Measurements from ENCODE around the gene CHN2.

CHN2 gene

DNA sequence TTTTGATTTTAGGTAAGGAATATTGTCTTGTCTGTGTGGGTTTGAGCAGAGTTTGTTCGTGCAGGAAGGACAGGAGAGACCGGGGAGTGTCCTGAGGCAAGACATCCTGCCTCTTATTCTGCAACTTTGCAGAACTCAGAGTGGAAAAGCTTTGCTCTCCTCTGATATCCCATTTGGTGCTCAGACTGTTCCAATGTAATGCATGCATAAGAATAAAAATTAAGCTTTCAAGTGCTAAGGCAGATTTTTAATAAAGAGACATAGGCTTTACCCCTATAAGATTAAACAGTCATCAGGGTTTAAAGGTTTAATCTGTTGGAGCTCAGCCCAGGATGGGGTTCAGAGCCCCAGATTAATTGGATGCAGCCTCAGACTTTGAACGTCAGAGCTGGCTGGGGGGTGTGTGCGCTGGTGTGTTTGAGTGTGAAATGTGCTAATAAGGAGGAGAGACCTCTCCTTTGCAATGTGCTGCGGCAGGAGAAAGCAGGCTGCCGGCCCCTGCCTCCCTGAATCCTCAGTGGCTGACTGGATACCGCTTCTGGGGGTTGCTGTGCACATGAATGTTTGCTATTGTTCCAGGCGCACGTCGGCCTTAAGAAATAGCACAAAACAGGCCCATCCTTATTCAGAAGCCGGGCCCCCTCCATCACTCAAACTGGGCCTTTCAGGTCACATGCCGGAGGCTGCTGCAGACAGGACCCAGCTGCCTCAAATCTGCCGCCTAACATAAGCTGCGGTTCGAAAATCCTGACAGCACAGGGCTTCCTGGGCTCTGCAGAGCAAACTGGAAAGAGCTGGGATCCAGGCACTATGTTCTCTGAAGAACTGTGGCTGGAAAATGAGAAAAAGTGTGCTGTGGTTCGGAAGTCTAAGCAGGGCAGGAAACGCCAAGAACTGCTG, 285.0 kb downstream of the CHN2 start:
- no peak for DNase-seq

DNA sequence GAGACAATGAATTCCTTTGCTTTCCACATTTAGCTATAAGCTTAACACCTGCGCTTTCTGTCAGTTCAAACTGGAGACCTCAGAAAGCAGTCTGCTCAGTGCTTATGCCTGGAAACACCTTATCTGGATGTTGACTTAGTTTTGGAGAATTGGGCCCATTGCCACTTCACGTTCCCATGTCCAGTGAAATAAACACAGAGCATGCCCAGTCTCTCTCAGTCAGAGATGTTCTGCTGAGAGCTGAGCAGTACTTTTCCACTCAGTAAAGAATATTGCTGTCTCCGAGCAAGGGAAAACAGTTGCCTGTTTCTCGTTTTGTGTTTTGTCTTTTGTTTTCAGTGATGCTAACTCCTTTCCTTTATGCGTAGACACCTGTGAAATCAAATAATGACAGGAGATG, 285.9 kb downstream of the CHN2 start:
- no peak for DNase-seq

DNA sequence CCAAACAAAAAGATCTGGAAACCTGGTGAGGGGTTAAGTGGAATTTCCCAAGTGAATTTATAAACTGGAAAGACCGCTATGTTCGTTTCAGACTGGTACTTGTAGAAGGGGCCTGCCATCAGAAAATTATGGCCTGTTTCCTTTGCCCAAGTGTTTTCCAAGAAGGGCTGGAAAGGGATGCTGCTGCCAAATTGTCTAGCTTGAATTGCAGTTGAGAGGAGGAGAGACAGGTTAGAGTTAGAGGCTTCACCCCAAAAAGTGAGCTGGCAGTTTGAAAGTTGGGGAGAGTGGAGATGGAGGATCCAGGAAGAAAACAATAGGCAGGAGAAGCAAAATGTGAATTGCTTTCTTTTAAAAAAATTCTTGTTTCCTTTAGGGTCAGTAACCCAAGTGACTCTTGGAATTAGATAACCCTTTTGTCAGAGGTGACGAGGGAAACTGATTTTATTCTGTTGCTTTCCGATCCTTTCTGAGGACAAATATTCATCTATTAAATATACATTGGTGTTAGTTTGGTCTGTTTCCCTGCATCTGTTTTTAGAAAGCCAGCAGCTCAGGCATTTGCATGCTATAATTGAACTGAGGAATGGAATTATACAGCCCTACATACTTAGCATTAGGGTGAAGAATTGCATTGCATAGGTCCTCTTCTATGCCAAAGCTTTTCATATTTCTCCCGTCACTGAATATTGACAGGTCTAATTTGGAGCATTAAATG, 286.5 kb downstream of the CHN2 start:
- DNase-seq = no peak

DNA sequence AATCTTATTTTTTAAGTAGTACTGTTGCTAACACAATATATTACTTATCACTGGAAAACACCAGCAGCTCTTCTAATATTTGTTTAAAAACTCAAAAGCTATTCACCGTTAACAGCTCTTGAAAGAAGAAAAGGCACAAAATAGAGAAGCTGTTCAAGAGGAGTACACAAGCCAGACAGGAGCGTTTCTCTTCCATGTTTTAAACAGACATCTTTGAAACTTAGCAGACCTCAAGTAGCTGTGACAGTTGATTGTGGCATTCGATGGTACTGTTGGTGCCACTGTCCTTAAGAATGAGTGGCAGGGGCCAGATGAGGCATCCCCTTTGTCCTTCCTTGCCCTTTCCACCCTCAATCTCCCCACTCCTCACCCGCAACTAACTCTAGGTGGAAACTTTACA, 287.5 kb downstream of the CHN2 start:
- DNase-seq = no peak

DNA sequence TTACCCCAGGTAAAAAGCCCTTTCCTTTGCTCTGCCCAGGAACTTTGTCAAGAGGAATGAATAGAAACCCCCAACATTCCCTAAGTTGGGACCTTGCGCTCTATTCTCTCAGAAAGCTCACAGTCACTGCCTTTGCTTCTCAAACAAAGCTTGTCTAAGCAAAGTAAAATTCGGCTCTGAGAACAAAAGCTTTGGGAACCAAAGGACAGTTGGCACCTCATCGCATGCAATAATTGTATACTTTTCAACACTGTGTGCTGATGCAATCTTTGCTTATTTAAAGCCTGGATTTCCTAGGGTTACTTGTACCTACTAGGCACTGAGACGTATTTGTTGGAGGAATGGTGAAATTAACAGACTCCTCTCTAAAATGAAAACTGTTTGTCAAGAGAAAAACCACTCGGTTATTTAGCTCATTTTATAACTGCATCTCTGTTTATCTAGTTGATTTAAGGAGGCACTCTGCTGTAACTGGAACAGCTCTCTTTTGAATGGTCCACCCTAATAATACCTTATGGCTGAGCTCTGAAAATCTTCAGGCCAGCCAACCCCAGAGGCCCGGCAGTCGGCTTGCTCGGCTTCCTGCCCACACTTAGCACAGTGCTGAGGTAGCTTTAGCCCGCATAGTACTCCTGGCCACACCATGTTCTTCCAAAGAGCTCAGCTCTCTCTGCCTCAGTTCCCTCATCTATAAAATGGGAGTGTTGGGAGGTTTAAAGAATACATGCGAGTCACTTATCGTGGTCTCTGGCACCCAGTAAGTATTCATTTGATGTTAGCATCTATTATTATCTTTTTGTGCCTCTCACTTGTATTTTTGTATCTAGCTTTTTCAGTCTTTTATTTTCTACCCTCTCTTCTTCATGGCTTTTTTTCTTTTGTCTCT, 288.9 kb downstream of the CHN2 start:
- no peak for DNase-seq

DNA sequence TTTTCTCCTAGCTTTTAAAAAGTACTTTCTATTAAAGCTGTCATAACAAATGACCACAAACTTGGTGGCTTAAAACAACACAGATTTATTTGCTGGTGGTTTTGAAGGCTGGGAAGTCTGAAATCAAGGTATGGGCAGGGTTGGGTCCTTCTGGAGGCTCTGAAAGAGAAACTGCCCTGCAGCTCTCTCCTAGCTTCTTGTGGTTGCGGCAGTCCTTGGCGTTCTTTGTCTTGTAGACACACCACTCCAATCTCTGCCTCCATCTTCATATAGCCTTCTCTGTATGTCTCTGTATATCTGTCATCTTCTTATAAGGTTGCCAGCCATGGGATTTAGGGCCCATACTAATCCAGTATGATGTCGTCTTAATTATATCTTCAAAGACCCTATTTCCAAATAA, 289.7 kb downstream of the CHN2 start:
- DNase-seq = no peak

DNA sequence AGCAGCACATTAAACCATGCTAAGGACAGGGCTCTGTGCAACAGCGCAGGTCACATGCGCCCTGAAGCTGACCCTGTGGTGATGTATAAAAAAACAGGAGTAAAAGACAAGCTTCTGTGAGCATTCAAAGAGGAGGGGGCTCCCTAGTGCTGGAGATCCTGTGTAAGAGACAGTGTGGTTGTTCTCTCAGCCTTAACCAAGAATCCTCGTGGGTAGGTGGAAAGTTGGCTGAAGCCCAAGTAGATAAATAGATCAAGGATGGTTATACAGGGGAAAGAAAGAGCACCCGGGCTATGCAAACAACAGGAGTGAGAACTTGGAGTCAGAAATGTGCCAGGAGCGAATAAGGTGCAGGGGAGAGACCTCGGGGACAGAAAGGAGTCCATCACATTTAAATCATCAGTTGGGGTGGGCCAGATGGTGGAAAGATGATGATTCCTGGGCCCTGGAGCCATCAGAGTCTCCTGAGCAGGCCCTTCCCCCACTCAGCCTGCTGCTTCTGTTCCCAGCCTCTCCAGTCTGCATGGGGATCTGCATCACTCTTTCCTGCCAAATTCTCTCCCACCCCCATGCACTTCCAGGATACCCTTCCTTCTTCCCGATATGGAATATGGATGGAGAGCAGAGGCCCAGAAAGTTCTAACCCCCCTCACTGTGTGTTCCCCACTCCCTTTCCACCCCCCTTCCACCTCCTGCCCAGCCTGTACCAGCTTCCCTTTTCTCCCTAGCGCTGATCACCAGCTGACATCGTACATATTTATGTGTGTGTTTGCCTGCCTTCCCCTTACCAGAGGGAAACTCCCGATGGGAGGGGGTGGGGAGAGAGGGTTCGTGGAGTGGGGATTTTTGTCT, 291.0 kb downstream of the CHN2 start:
- no peak for DNase-seq

DNA sequence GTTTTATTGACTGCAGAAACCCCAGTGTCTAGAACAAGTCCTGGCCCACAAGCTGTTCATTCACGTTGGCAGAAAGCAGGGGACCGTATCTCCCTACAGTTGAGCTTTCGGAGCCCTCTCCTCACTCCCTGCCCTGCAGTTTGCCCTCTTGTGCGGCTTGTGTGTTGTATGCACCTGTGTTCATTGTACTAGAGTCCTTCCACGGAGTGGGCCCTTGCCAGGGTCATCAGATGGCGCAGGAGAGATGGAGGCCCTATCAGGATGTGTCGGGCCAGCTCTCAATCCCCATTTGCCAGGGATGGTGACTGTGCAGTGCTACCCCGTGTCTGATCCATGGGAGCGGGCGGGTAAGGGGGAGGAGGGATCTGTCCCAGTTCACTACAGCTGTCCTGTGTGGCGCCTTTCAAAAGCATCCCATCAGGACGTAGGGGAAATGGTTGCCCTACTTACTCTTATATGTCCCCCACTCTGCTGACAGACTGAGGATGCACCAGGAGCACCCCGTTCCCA, 291.7 kb downstream of the CHN2 start:
- no peak for DNase-seq

DNA sequence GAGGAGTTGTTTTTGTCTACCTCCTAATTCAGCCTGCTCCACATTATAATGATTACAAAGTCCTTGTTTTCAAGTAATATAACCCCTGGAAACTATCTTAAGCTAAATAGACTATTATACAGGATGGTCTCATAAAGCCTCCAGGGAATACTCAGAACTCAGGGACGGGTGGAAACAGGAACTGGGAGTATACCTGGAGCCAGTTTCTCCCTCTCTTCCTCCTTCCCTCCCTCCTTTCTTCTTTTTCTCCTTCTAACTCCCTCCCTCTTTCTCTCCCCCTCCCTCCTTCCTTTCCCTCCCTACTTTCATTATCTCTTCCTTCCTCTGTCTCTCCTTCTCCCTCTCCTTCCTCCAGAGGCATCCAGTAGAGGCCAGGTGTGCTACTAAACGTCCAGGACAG, 292.8 kb downstream of the CHN2 start:
- no peak for DNase-seq

DNA sequence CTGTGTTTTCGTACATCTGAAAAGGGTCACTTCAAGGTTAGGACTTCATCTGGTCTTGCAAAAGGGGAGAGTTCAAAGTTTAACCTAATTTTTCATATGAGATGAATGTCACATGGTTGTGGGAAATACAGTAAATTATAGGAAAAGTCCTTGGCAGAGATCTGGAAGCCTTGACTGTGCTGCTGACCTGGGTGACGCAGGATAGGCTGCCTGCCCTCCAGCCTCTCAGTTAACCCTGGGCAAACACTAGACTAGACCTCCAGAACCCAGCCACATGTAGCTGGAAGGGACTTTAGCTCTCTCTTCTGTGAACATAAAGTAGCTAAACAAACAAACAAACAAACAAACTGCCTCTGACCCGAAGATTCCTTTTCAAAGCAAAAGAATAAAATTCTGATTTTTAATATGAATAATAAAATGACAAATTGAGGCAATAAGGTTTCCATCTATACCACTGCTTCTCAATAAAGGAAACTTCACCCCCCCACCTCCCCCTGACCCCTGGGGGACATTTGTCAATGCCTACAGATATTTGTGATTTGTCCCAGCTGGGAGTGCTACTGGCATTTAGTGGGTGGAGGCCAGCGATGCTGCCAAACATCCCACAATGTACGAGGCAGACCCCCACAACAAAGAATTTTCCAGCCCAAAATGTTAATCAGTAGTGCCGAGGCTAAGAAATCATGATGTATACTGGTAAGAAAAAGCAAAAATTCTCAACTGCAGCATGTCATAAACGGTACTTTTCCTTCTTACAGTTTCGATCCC, 293.8 kb downstream of the CHN2 start:
- DNase-seq = no peak

DNA sequence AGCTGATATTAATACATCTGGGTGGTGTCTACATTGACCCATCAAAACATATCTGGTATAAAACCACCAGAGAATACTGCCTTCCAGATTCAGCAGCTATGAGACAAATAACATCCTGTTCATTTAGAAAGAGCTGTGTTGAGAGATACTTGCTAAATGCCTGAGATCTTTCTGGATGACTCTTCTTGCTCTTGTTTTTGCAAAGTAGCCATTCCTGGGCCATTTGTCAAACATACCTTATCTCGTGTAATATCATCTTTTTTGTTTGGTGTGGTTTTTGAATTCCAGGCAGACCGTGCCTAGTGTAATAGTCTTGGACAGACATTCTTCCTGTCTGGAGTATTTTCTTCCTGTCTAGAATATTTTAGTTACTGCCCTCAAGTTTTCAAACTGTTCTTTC, 294.4 kb downstream of the CHN2 start:
- DNase-seq = no peak

DNA sequence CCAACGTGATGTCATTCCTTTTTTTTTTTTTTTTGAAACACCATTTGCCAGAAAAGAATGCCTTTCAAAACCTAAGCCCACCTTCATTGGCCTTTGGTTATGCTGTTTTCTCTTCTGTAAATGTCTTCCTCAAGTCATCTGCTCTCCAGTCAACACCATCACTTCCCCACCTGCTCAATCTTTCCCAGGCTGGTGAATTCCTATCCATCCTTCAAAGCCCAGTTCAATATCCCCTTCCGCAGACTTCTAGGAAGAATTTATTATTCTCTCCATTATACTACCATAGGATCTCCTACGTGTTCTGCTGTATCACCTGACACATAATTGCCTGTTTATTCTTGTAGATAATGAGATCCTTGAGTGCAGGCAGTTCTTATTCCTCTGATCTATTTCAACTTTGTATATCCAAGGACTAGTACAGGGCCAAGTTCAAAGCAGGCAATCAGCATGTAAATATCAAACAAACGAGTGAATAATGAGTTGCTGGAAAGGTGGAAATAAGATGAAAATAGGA, 295.6 kb downstream of the CHN2 start:
- DNase-seq = no peak

DNA sequence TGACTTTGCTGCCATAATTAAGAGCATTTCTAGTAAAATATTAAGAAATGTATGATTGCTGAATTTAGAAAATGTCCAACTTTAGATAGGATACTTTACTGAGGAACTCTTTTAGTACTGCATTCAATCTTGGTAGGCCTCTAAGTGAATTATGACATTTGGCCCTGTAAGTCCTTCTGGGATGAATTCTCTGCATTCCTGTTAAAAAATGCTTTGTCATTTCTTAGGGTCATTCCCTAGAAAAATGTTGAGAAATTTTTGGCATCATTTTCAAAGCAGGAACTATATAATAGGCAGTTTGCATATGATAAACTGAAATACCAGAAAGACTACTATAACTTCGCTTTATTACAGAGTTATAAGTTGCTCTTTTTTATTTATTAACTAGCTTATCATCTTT, 299.8 kb downstream of the CHN2 start:
- no peak for DNase-seq

DNA sequence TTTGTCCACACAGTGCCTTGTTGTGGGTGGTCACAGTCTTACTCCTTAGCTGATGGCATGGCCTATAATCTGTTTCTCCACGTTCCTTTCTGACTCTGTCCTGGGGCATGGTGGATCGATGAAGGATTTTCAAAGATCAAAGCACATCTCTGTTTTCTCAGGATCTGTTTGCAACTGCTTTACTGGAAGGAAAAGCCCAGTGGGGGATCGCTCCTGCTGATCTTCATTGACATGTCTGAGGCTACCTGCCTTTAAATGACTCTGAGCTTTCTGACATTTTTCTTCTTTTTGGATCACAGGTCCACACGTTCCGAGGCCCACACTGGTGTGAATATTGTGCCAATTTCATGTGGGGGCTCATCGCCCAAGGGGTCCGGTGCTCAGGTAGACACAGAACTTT, 301.1 kb downstream of the CHN2 start:
- DNase-seq = no peak

DNA sequence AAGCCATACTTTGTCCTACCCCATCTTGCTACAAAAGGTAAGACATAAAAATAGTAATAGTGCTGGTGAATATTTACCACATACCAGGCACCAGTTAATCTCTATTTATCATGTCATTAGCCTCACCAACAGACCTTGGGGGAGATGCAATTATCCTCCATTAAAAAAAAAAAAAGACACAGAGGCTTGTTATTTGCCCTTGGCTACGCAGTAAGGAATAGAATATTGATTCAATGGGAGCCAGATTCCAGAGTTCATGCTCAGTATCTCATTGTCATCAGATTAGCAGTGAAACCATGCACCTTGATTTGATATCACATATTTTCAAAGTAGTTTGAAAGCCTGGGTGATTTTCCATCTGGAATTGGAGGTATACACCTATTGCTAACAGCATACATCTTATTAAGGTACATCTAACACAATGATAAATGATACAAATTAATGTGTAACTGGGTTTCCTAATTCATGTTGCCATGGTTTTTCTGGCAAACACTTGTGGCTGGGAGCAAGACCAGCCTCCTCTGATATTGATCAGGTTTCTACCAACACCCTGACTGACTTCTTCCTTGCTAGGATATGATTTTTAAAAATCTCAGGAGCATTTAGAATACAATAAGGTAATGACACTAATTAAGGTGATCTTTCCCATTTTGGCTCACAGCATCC, 301.9 kb downstream of the CHN2 start:
- DNase-seq = no peak

DNA sequence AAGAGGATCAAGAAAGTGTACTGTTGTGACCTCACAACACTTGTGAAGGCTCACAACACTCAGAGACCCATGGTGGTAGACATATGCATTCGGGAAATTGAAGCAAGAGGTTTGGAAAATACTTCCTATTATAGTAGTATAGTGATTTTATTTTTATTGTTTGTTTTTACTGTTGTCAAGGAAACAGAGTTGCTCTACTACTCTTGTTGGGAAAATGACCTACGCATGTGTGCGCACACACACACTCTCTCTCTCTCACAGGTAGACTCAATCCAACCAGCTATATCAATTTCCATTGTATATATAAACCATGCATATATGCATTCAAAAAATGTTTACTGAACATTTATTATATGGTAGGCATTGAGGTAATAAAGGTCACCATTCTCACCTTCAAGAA, 305.4 kb downstream of the CHN2 start:
- DNase-seq = no peak

DNA sequence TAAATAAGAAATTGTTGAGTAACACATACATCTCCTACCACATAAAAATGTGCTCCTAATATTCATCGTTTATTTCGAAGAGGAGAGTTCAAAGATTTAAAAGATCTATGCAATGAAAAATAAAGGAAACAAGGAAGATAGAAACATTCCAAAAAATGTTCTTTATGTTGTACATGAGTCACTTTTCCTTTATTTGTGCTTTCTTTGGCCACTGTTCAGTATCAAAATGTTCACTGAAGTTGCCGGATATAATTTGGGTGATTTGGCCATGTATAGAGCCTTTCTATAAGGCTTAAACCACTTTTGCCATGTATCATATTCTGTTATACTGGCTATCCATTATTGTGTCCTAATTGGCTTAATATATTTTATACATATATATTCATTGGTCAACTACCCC, 306.1 kb downstream of the CHN2 start:
- no peak for DNase-seq

DNA sequence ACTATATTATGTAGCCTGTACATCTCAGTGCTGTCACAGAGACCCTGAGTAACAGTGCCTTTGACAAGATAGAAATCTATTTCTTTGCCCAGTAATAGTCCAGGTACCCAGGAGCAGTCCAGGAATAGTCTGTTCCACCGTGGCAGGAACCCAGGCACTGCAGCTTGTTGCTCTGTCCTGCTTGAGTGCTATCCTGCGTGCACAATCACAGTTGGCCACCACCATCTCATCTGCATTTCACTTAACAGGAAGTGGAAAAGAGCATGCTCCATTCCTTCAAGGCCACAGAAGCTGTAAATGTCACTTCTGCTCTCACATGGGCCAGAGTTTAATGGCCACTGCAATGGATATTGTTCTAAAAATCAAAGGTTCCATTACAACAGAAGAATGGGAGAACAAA, 307.6 kb downstream of the CHN2 start:
- no peak for DNase-seq

DNA sequence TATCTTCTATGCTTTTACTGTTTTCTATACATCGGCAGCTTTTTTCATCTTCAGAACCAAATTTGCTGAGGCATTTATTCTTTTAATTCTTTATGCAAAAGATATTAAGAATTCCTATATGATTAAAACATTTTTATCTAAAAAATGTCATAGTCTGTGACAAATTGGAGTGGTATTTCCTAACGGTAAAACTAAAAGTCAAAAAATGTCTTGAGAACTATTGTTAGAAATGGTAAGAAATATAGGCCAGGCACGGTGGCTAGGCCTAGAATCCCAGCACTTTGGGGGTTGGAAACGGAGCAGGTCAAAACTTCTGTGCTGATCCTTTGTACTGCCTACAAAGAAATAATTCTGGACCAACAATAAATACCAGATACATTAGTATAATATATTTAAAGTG, 311.4 kb downstream of the CHN2 start:
- DNase-seq = no peak

DNA sequence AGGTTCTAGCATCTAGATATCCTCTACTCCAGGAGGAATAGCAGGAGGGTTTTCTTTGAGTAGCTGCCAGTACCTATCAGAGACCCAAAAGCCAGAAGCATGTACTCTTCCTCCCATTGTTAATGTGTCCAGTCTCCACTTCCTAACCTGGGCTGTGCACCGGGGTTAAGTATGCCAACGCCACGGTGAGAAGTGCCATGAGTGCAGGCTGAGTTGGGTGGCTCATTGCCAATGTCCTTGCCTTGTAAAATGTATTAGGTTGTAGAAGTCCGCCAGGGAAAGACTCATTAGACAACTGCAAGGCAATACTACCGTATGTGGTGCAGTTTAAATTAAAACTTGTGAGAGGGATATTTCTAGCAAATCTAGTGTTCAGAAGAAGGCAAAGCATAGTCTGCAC, 314.0 kb downstream of the CHN2 start:
- no peak for DNase-seq

DNA sequence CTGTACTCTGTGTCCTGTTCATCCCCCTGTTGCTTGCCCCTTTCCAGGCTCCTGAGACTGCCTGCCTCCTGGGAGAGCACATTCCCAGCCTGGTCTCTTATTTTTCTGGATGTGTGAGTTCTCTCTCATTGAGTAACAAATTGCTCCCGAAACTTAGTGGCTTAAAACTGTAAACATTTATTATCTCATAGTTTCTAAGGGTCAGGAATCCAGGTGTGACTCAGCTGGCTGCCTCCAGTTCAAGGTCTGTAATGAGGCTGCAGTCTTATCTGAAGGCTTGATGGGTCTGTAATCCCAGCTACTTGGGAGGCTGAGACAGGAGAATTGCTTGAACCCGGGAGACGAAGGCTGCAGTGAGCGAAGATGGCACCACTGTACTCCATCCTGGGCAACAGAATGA, 315.5 kb downstream of the CHN2 start:
- DNase-seq = no peak
